Neural cell (in vitro differentiated cells): Measurements from ENCODE around the gene ABHD14A. TPM values are rescaled to one million over a fixed set of nuclear protein-coding genes. Genes with fewer than 3 reads are reported as not detected.

Experiments used
- H2AFZ ChIP-seq: fragments of 200-600, 300-800 bp; sonication (generic), shearing (Covaris generic); 2 replicates; pipeline ENCODE4 v1.6.0; 2014; ENCODE audit warnings: low read depth, mild to moderate bottlenecking, antibody characterized with exemption, low read length, moderate library complexity
- H3F3A ChIP-seq: fragments of 200-600 bp; shearing (Covaris generic); 2 replicates; pipeline ENCODE4 v1.6.1; 2016; ENCODE audit warnings: mild to moderate bottlenecking, moderate library complexity, mixed read lengths, antibody characterized with exemption, low read length; ENCODE audit not compliant: insufficient read depth, poor library complexity, severe bottlenecking
- H3K27ac ChIP-seq: fragments of 200-600, 300-800 bp; sonication (generic), shearing (Covaris generic); 2 replicates; pipeline ENCODE4 v1.5.1; 2014; ENCODE audit warnings: mild to moderate bottlenecking, low read length, moderate library complexity
- H3K27me3 ChIP-seq: fragments of 300-800, 200-600 bp; sonication (generic), shearing (Covaris generic); 2 replicates; pipeline ENCODE4 v1.6.0; 2014; ENCODE audit warnings: mild to moderate bottlenecking, low read depth, low read length, moderate library complexity; ENCODE audit not compliant: insufficient read depth
- H3K36me3 ChIP-seq: fragments of 300-800, 200-600 bp; sonication (generic), shearing (Covaris generic); 2 replicates; pipeline ENCODE4 v1.5.1; 2014; ENCODE audit warnings: mild to moderate bottlenecking, antibody characterized with exemption, low read length, moderate library complexity; ENCODE audit not compliant: insufficient read depth
- H3K4me2 ChIP-seq: fragments of 300-800, 200-600 bp; sonication (generic), shearing (Covaris generic); 2 replicates; pipeline ENCODE4 v1.6.0; 2014; ENCODE audit warnings: mild to moderate bottlenecking, low read length
- H3K4me3 ChIP-seq: fragments of 300-800, 200-600 bp; sonication (generic), shearing (Covaris generic); 2 replicates; pipeline ENCODE4 v1.5.1; 2014; ENCODE audit warnings: mild to moderate bottlenecking, low read length, moderate library complexity
- H3K79me2 ChIP-seq: fragments of 200-600 bp; shearing (Covaris generic); replicated peaks from 2 replicates; pipeline ENCODE4 v1.6.0; 2014; ENCODE audit warnings: mild to moderate bottlenecking, low read length, moderate library complexity; ENCODE audit not compliant: insufficient read depth
- H3K9ac ChIP-seq: fragments of 300-800, 200-600 bp; sonication (generic), shearing (Covaris generic); 2 replicates; pipeline ENCODE4 v1.6.1; 2016; ENCODE audit warnings: mild to moderate bottlenecking, low read length, mixed read lengths
- H3K9me2 ChIP-seq: fragments of 200-600 bp; shearing (Covaris generic); 2 replicates; pipeline ENCODE4 v1.6.1; 2016; ENCODE audit warnings: mild to moderate bottlenecking, low read length, mixed read lengths; ENCODE audit not compliant: insufficient read depth
- H3K9me3 ChIP-seq: fragments of 200-600, 300-800 bp; sonication (generic), shearing (Covaris generic); 2 replicates; pipeline ENCODE4 v1.6.1; 2016; ENCODE audit warnings: mild to moderate bottlenecking, mixed run types, low read length, moderate library complexity, mixed read lengths
- H4K20me1 ChIP-seq: fragments of 200-600 bp; shearing (Covaris generic); 2 replicates; pipeline ENCODE4 v1.6.1; 2016; ENCODE audit warnings: mild to moderate bottlenecking, mixed run types; ENCODE audit not compliant: insufficient read depth
- CTCF ChIP-seq: fragments of 450-650 bp; IDR thresholded peaks from 2 replicates; pipeline ENCODE4 v1.5.1; 2014; ENCODE audit warnings: antibody characterized with exemption, mild to moderate bottlenecking, moderate library complexity; ENCODE audit not compliant: poor library complexity, severe bottlenecking
- EP300 ChIP-seq: fragments of 450-650 bp; conservative IDR thresholded peaks from 2 replicates; pipeline ENCODE4 v1.6.1; 2014; ENCODE audit warnings: antibody characterized with exemption, mild to moderate bottlenecking, moderate library complexity; ENCODE audit not compliant: poor library complexity, severe bottlenecking
- EZH2 ChIP-seq: fragments of 200-600, 300-800 bp; shearing (Covaris generic), sonication (generic); IDR thresholded peaks from 2 replicates; pipeline ENCODE4 v1.6.1; 2014; ENCODE audit warnings: antibody characterized with exemption, low read length, borderline replicate concordance, mild to moderate bottlenecking; ENCODE audit not compliant: insufficient read depth, poor library complexity, severe bottlenecking
- MXI1 ChIP-seq: fragments of 450-650 bp; conservative IDR thresholded peaks from 2 replicates; pipeline ENCODE4 v1.6.1; 2014; ENCODE audit warnings: antibody characterized with exemption, mild to moderate bottlenecking; ENCODE audit not compliant: poor library complexity, severe bottlenecking
- POLR2AphosphoS5 ChIP-seq: IDR thresholded peaks from 2 replicates; pipeline ENCODE4 v1.6.1; 2012
- RAD21 ChIP-seq: fragments of 450-650 bp; conservative IDR thresholded peaks from 2 replicates; pipeline ENCODE4 v1.6.1; 2014; ENCODE audit warnings: antibody characterized with exemption, mild to moderate bottlenecking, moderate library complexity
- REST ChIP-seq: IDR thresholded peaks from 2 replicates; pipeline ENCODE4 v1.6.1; 2012; ENCODE audit warnings: borderline replicate concordance
- SMC3 ChIP-seq: fragments of 450-650 bp; conservative IDR thresholded peaks from 2 replicates; pipeline ENCODE4 v1.6.1; 2014; ENCODE audit warnings: antibody characterized with exemption, mild to moderate bottlenecking, moderate library complexity; ENCODE audit not compliant: poor library complexity
- TAF1 ChIP-seq: IDR thresholded peaks from 2 replicates; pipeline ENCODE4 v1.6.1; 2012; ENCODE audit warnings: low read depth
- polyA plus RNA-seq: library from polyadenylated mRNA; depleted of rRNA; stranded (reverse); fragments of >200 nt; gene quantifications from 2 replicates; pipeline ENCODE4 v1.2.3, GENCODE V29; 2014

The ABHD14A gene
- polyA plus RNA-seq, 1 donor from 2014 or later = 57.8 TPM

GRCh38 chr3:51997935-51998596 is 23.2 kb downstream of the ABHD14A start:
- Histone ChIP-seq H2AFZ (no peak overlapping the region), H3K79me2 (peaks cover 9% of the 10 kb centered on the region), H3K9ac (peak overlapping the region; percentile 5), H4K20me1 (no peaks in the 10 kb centered on the region), H3K27ac (no peak overlapping the region), H3K36me3 (peaks cover 5% of the 10 kb centered on the region), H3F3A (no peaks in the 10 kb centered on the region), H3K27me3 (no peaks in the 10 kb centered on the region), H3K4me3 (no peak overlapping the region), H3K4me2 (no peak overlapping the region), H3K9me2 (no peaks in the 10 kb centered on the region), H3K9me3 (no peaks in the 10 kb centered on the region)
- TF ChIP-seq EZH2 (no peak), TAF1 (no peak), POLR2AphosphoS5 (no peak), RAD21 (no peak), REST (no peak), SMC3 (no peak), MXI1 (no peak), EP300 (no peak), CTCF (no peak)

- Histone ChIP-seq H4K20me1 (no peaks in the 10 kb centered on the region), H3K9ac (no peak overlapping the region), H2AFZ (no peak overlapping the region), H3K9me3 (no peaks in the 10 kb centered on the region), H3K27me3 (no peaks in the 10 kb centered on the region), H3K9me2 (no peaks in the 10 kb centered on the region), H3K4me3 (no peak overlapping the region), H3K79me2 (peaks cover 9% of the 10 kb centered on the region), H3F3A (no peaks in the 10 kb centered on the region), H3K36me3 (peaks cover 5% of the 10 kb centered on the region), H3K27ac (no peak overlapping the region), H3K4me2 (no peak overlapping the region)
- TF ChIP-seq EZH2 (no peak), CTCF (no peak), RAD21 (no peak), POLR2AphosphoS5 (no peak), MXI1 (no peak), TAF1 (no peak), REST (no peak), SMC3 (no peak), EP300 (no peak)
These were observed 23.9 kb downstream of the ABHD14A start for GRCh38 chr3:51998774-51999173.
